Inflammatory macrophage treated with lipopolysaccharide for 4 hours (primary cell): ENCODE results near the gene HRNR.
A peak's percentile ranks its signal among the peaks of the same experiment; 100 is the strongest.

Source experiments
- DNase-seq: peaks from one replicate; pipeline ENCODE4 v3.0.0-alpha.2; 2020

HRNR gene

GRCh38 chr1:152188673-152189591, 35.1 kb downstream of the HRNR start:
- DNase-seq: peak; percentile 70

GRCh38 chr1:152186556-152187285, 37.3 kb downstream of the HRNR start:
- DNase-seq: no peak

GRCh38 chr1:152185544-152186391, 38.2 kb downstream of the HRNR start:
- peak; percentile 55 for DNase-seq

DNA sequence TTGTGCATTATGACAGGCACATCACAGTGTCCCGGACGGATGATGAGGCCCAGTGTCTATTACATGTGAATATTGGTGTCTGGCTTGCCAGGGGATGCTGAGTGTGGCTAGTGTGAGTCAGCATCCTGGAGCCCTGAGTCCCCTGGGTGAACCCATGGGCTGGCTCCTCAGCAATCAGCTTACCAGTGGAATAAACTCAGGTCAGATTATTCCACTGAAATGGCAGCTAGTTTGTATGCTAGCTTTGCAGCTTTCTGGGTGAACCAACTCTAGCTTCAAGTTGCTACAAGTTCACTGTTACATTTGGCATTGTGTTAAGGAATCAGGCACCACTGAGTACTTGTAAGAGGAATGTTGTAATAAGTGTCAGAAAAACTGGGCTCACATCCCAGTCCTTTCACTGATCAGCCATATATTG, 41.0 kb downstream of the HRNR start:
- DNase-seq: no peak

GRCh38 chr1:152182431-152182830, 41.6 kb downstream of the HRNR start:
- peak; percentile 49 for DNase-seq

GRCh38 chr1:152179566-152179965, 44.4 kb downstream of the HRNR start:
- no peak for DNase-seq

GRCh38 chr1:152170287-152170905, 53.6 kb downstream of the HRNR start:
- DNase-seq: peak; percentile 74

DNA sequence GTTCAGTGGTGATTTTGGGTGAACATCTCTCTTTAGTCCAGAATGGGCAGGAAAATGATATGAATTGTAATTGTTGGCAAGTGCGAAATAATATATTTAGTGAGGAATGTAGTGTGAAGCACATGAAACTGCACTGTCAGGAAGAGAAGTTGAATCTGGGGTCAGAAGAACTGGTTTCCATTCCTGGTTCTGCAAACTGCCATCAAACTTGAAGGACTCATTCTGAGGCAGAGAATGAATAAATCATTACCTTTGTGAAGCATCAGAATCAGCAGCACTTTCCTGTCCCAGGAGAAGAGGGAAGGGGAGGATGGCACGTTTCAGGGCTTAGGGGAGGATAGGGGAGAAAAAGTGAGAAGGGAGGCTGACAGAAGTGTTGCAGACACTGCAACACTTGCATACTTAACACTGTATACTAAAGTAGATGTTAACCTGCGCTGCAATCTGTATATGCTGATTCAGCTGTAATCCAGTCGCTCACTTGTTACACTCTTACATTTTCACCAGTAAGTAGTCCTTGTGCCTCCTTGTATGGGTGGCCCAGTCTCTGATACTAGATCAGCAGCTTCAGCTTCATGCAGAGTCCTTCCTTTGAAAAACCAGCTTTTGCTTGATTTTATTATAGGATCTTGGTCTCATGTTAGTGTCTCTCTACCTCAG, 54.5 kb downstream of the HRNR start:
- peak; percentile 53 for DNase-seq

- no peak for DNase-seq
Observed at GRCh38 chr1:152168535-152168868, 55.5 kb downstream of the HRNR start.

- no peak for DNase-seq
Observed at GRCh38 chr1:152167835-152168534, 56.0 kb downstream of the HRNR start.

DNA sequence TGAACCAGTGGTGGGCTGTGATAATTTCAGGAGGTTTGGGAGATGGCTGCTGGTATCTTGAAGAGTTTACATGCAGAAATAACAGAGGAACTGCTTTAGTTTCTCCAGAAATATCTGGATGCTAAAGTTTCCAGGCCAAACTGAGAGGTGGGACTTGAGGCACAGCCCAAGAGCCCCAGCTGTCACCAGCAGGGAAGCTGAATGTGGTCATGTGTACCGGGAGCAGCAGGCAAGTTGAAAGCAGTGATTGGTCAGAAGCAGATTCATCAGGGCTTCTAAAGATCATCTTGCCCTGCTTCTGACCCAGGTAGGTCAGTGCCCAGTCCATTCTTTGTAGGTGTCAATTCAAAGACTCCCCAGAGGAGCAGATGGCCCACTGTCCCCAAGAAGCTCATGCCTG, 57.0 kb downstream of the HRNR start:
- DNase-seq: no peak

GRCh38 chr1:152165286-152166077, 58.5 kb downstream of the HRNR start:
- DNase-seq: peak; percentile 67

DNA sequence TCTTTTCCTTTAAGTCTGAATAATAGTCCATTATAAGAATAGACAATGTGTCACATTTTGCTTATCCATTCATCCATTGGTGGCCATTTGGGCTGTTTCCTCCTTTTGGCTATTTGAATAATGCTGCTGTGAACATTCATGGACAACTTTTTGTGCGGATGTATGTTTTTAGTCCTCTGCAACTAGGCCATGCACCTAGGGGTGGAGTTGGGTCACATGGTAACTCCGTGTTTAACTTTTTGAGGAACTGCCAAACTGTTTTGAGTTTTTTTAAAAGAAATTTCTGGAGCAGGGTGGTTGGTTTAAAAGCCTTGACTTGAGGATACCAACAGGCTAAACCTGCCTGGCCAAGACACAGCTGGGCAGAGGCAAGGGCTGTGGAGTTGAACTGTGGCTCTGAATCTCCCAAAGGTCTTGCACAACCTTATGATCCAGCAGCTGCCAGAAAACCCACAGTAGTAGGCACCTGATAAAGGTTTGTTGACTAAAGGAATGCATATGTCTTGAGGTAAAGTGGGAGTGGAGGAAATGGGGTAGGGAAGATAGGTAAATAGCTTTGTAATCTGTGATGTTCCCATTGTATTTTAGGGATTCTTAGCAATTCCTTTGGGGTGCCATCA, 59.4 kb downstream of the HRNR start:
- DNase-seq: no peak

GRCh38 chr1:152162792-152163463, 61.1 kb downstream of the HRNR start:
- DNase-seq: peak; percentile 85
